ENCODE data around the gene SRP68. TPM values are rescaled to one million over a fixed set of nuclear protein-coding genes. Genes with fewer than 3 reads are reported as not detected.

Gene SRP68
- total and polyA plus RNA-seq, 4 donors, result 30.8 to 68.9 (median 57.0) TPM

GRCh38 chr17:76000016-76000754 lies 72.1 kb downstream of the SRP68 start:
- TF ChIP-seq CTCF (IDR thresholded peaks at IDR 0.05; ENCODE audit: control extremely low read depth, extremely low read depth), result peak; percentile 7
- ATAC-seq (ENCODE audit: insufficient read depth, low FRiP score), result no peak

GRCh38 chr17:75998327-75998795 lies 74.0 kb downstream of the SRP68 start:
- H3K9ac ChIP-seq (ENCODE audit: insufficient read depth in 1 of 2, low read length in 2 of 2), result no peak overlapping the region
- peaks cover 0 to 6% (median 3%) of the 10 kb centered on the region in 5 donors for H3K4me1 ChIP-seq (ENCODE audit: control insufficient read depth in 5 of 5, insufficient read depth in 5 of 5, low read length in 5 of 5)
- TF ChIP-seq CTCF (IDR thresholded peaks at IDR 0.05; ENCODE audit: control extremely low read depth, extremely low read depth), result no peak
- DNase-seq, result no peak
- ATAC-seq (ENCODE audit: insufficient read depth, low FRiP score), result no peak
- H3K9me3 ChIP-seq (ENCODE audit: control insufficient read depth in 4 of 4, insufficient read depth in 3 of 4, low read length in 3 of 4), result no peaks in the 10 kb centered on the region
- no peak overlapping the region for H3K27ac ChIP-seq (ENCODE audit: low read depth in 1 of 2, low read length in 1 of 2)
- WGBS, 2 donors, result 86 to 92% methylated on average over 9 of the region's 9 CpGs
- H3K4me3 ChIP-seq, result no peak overlapping the region
- H3K27me3 ChIP-seq (ENCODE audit: control insufficient read depth in 3 of 3, insufficient read depth in 3 of 3, low read length in 2 of 3), result no peaks in the 10 kb centered on the region
- H3K36me3 ChIP-seq (ENCODE audit: control insufficient read depth in 4 of 4, insufficient read depth in 4 of 4, low read length in 4 of 4), result peaks cover 0 to 14% (median 3%) of the 10 kb centered on the region in 4 donors

More at GRCh38 chr17:76000016-76000754, 72.1 kb downstream of the SRP68 start:
- DNase-seq, result peak; percentile 23 to 49 (median 24)
- H3K9me3 ChIP-seq (ENCODE audit: control insufficient read depth in 4 of 4, insufficient read depth in 3 of 4, low read length in 3 of 4), result no peaks in the 10 kb centered on the region
- peaks cover 0 to 20% (median 3%) of the 10 kb centered on the region in 4 donors for H3K36me3 ChIP-seq (ENCODE audit: control insufficient read depth in 4 of 4, insufficient read depth in 4 of 4, low read length in 4 of 4)
- no peak overlapping the region for H3K4me3 ChIP-seq
- H3K4me1 ChIP-seq (ENCODE audit: control insufficient read depth in 5 of 5, insufficient read depth in 5 of 5, low read length in 5 of 5), result peaks cover 0 to 6% (median 3%) of the 10 kb centered on the region in 5 donors
- H3K27me3 ChIP-seq (ENCODE audit: control insufficient read depth in 3 of 3, insufficient read depth in 3 of 3, low read length in 2 of 3), result no peaks in the 10 kb centered on the region
- no peak overlapping the region for H3K9ac ChIP-seq (ENCODE audit: insufficient read depth in 1 of 2, low read length in 2 of 2)
- no peak overlapping the region for H3K27ac ChIP-seq (ENCODE audit: low read depth in 1 of 2, low read length in 1 of 2)
- 74 to 80% methylated on average over 31 of the region's 31 CpGs for WGBS, 2 donors

- Histone ChIP-seq H3K4me1 (ENCODE audit: control insufficient read depth in 5 of 5, insufficient read depth in 5 of 5, low read length in 5 of 5) (peaks cover 0 to 6% (median 3%) of the 10 kb centered on the region in 5 donors), H3K9me3 (ENCODE audit: control insufficient read depth in 4 of 4, insufficient read depth in 3 of 4, low read length in 3 of 4) (no peaks in the 10 kb centered on the region), H3K4me3 (no peak overlapping the region), H3K27me3 (ENCODE audit: control insufficient read depth in 3 of 3, insufficient read depth in 3 of 3, low read length in 2 of 3) (no peaks in the 10 kb centered on the region), H3K27ac (ENCODE audit: low read depth in 1 of 2, low read length in 1 of 2) (peak overlapping the region in 1 of 2 donors; percentile 23), H3K9ac (ENCODE audit: insufficient read depth in 1 of 2, low read length in 2 of 2) (no peak overlapping the region), H3K36me3 (ENCODE audit: control insufficient read depth in 4 of 4, insufficient read depth in 4 of 4, low read length in 4 of 4) (peaks cover 0 to 11% (median 2%) of the 10 kb centered on the region in 4 donors)
- DNase-seq, result peak; percentile 38 to 46 (median 42)
- 14 to 24% methylated on average over 18 of the region's 18 CpGs for WGBS, 2 donors
- peak; percentile 42 for ATAC-seq (ENCODE audit: insufficient read depth, low FRiP score)
- no peak for TF ChIP-seq CTCF (IDR thresholded peaks at IDR 0.05; ENCODE audit: control extremely low read depth, extremely low read depth)
Observed at GRCh38 chr17:75996665-75997590, 75.4 kb downstream of the SRP68 start.

Measured in lung (tissue), 12 donors.